Activated T-cell treated with anti-CD3 and anti-CD28 coated beads, Interleukin-2, amount 50 U/mL, for 72 hours (primary cell): ENCODE data around the gene ASB16. TPM values are rescaled to one million over a fixed set of nuclear protein-coding genes. Genes with fewer than 3 reads are reported as not detected.

Source experiments
- ATAC-seq, 2 donors: fragments of 150-1000 bp; cut with Tn5 transposase; replicated peaks in 1 of 2; 2 replicates each; pipeline ENCODE4 v1.10.0; 2021; ENCODE audit warnings: moderate library complexity in 2 of 2, mild to moderate bottlenecking in 1 of 2
- DNase-seq, 2 donors: peaks; one replicate each; pipeline ENCODE4 v3.0.0; 2021 to 2022; ENCODE audit warnings: mixed read lengths in 1 of 2
- H3K27ac Mint-ChIP-seq: one replicate; pipeline ENCODE4 v1.8.0; 2022; ENCODE audit warnings: mild to moderate bottlenecking, moderate library complexity, mixed read lengths
- H3K27me3 Mint-ChIP-seq: one replicate; pipeline ENCODE4 v1.8.0; 2022; ENCODE audit warnings: low read depth, mixed read lengths
- H3K36me3 Mint-ChIP-seq, 2 donors: one replicate each; pipeline ENCODE4 v1.8.0; 2022; ENCODE audit warnings: mixed read lengths in 2 of 2, mild to moderate bottlenecking in 1 of 2; ENCODE audit not compliant: insufficient read depth in 2 of 2
- H3K4me1 Mint-ChIP-seq: one replicate; pipeline ENCODE4 v1.8.0; 2022; ENCODE audit warnings: low read depth, mixed read lengths
- H3K4me3 Mint-ChIP-seq, 2 donors: one replicate each; pipeline ENCODE4 v1.8.0; 2022; ENCODE audit warnings: mild to moderate bottlenecking in 2 of 2, mixed read lengths in 2 of 2, moderate library complexity in 2 of 2
- H3K9me3 Mint-ChIP-seq, 2 donors: one replicate each; pipeline ENCODE4 v1.8.0; 2022; ENCODE audit warnings: mixed read lengths in 2 of 2
- total RNA-seq, 2 donors: library from RNA; stranded (reverse); gene quantifications; one replicate each; pipeline ENCODE4 v1.2.3, GENCODE V29; 2022

Gene ASB16
- total RNA-seq, 2 donors from 2014 or later = 0.34 to 0.44 TPM

GRCh38 chr17:44187131-44187899 lies 16.8 kb downstream of the ASB16 start:
- Mint-ChIP-seq H3K36me3 (peaks cover 10 to 16% of the 10 kb centered on the region in 2 donors), H3K27ac (peak overlapping the region; percentile 99), H3K9me3 (no peaks in the 10 kb centered on the region), H3K4me3 (peak overlapping the region; percentile 99 to 100), H3K27me3 (no peaks in the 10 kb centered on the region), H3K4me1 (peaks cover 49% of the 10 kb centered on the region)
- DNase-seq (no peak), ATAC-seq (peak; percentile 65)

GRCh38 chr17:44188576-44189403 lies 18.3 kb downstream of the ASB16 start:
- Mint-ChIP-seq H3K27me3 (no peaks in the 10 kb centered on the region), H3K9me3 (no peaks in the 10 kb centered on the region), H3K4me3 (peak overlapping the region; percentile 99 to 100), H3K27ac (no peak overlapping the region), H3K36me3 (peaks cover 10 to 19% of the 10 kb centered on the region in 2 donors), H3K4me1 (peaks cover 41% of the 10 kb centered on the region)
- DNase-seq (no peak), ATAC-seq (no peak)

- ATAC-seq (no peak), DNase-seq (no peak)
- Mint-ChIP-seq H3K36me3 (peaks cover 11 to 24% of the 10 kb centered on the region in 2 donors), H3K27me3 (no peaks in the 10 kb centered on the region), H3K4me1 (peaks cover 24% of the 10 kb centered on the region), H3K9me3 (no peaks in the 10 kb centered on the region), H3K4me3 (peak overlapping the region in 1 of 2 donors; percentile 3), H3K27ac (peak overlapping the region; percentile 86)
Observed at GRCh38 chr17:44190481-44190880, 20.0 kb downstream of the ASB16 start.

- no peak for ATAC-seq
- Mint-ChIP-seq H3K27ac (peak overlapping the region; percentile 86), H3K4me3 (no peak overlapping the region), H3K36me3 (peaks cover 10 to 24% of the 10 kb centered on the region in 2 donors), H3K27me3 (no peaks in the 10 kb centered on the region), H3K4me1 (peaks cover 22% of the 10 kb centered on the region), H3K9me3 (no peaks in the 10 kb centered on the region)
- no peak for DNase-seq
Observed at GRCh38 chr17:44191369-44191768, 20.9 kb downstream of the ASB16 start.

- DNase-seq (no peak), ATAC-seq (no peak)
- Mint-ChIP-seq H3K27ac (no peak overlapping the region), H3K4me3 (no peak overlapping the region), H3K27me3 (no peaks in the 10 kb centered on the region), H3K9me3 (no peaks in the 10 kb centered on the region), H3K36me3 (peaks cover 7 to 22% of the 10 kb centered on the region in 2 donors), H3K4me1 (peaks cover 25% of the 10 kb centered on the region)
Observed at GRCh38 chr17:44191941-44192496, 21.5 kb downstream of the ASB16 start.

GRCh38 chr17:44192750-44193149 lies 22.2 kb downstream of the ASB16 start:
- Mint-ChIP-seq H3K27ac (peak overlapping the region; percentile 87), H3K4me3 (no peak overlapping the region)
- ATAC-seq = no peak

GRCh38 chr17:44193326-44194084 lies 23.0 kb downstream of the ASB16 start:
- ATAC-seq (no peak), DNase-seq (no peak)
- Mint-ChIP-seq H3K4me1 (peaks cover 26% of the 10 kb centered on the region), H3K9me3 (no peaks in the 10 kb centered on the region), H3K27ac (peak overlapping the region; percentile 33), H3K27me3 (no peaks in the 10 kb centered on the region), H3K4me3 (no peak overlapping the region), H3K36me3 (peaks cover 9 to 21% of the 10 kb centered on the region in 2 donors)

More at GRCh38 chr17:44192750-44193149, 22.2 kb downstream of the ASB16 start:
- H3K9me3 Mint-ChIP-seq = no peaks in the 10 kb centered on the region
- H3K4me1 Mint-ChIP-seq = peaks cover 28% of the 10 kb centered on the region
- H3K36me3 Mint-ChIP-seq = peaks cover 7 to 21% of the 10 kb centered on the region in 2 donors
- no peak for DNase-seq
- H3K27me3 Mint-ChIP-seq = no peaks in the 10 kb centered on the region

GRCh38 chr17:44197107-44197506 lies 26.6 kb downstream of the ASB16 start:
- ATAC-seq (no peak), DNase-seq (no peak)
- peak overlapping the region; percentile 89 for H3K27ac Mint-ChIP-seq
- no peaks in the 10 kb centered on the region for H3K27me3 Mint-ChIP-seq
- H3K9me3 Mint-ChIP-seq = no peaks in the 10 kb centered on the region
- H3K4me3 Mint-ChIP-seq = peak overlapping the region; percentile 84 to 89
- H3K4me1 Mint-ChIP-seq = peaks cover 30% of the 10 kb centered on the region
- peaks cover 7 to 10% of the 10 kb centered on the region in 2 donors for H3K36me3 Mint-ChIP-seq

GRCh38 chr17:44197980-44198720 lies 27.6 kb downstream of the ASB16 start:
- peak overlapping the region; percentile 84 to 89 for H3K4me3 Mint-ChIP-seq

GRCh38 chr17:44198721-44199552 lies 28.4 kb downstream of the ASB16 start:
- H3K9me3 Mint-ChIP-seq = no peaks in the 10 kb centered on the region
- H3K4me1 Mint-ChIP-seq = peaks cover 42% of the 10 kb centered on the region
- H3K27ac Mint-ChIP-seq = peak overlapping the region; percentile 89
- peak overlapping the region; percentile 84 to 89 for H3K4me3 Mint-ChIP-seq
- H3K27me3 Mint-ChIP-seq = no peaks in the 10 kb centered on the region
- ATAC-seq (peak; percentile 25 to 42), DNase-seq (peak; percentile 69 to 70)
- H3K36me3 Mint-ChIP-seq = peaks cover 7% of the 10 kb centered on the region in 2 donors

More at GRCh38 chr17:44197980-44198720, 27.6 kb downstream of the ASB16 start:
- Mint-ChIP-seq H3K36me3 (peaks cover 7% of the 10 kb centered on the region in 2 donors), H3K27ac (peak overlapping the region; percentile 89), H3K27me3 (no peaks in the 10 kb centered on the region), H3K4me1 (peaks cover 34% of the 10 kb centered on the region), H3K9me3 (no peaks in the 10 kb centered on the region)
- DNase-seq (peak; percentile 43 to 47), ATAC-seq (peak in 1 of 2 donors; percentile 3)
